GM19035 (cell line): Measurements from ENCODE around the gene CDC37L1.
"Not testable (repeated sequence)": the region's sequence is repeated elsewhere in the genome, so short reads cannot be mapped to it uniquely, and the experiment has no call there.

Source experiments
- ATAC-seq: cut with Tn5 transposase; IDR thresholded peaks from one replicate; pipeline ENCODE4 v1.9.1; 2021; ENCODE audit not compliant: unreplicated experiment

The CDC37L1 gene

DNA sequence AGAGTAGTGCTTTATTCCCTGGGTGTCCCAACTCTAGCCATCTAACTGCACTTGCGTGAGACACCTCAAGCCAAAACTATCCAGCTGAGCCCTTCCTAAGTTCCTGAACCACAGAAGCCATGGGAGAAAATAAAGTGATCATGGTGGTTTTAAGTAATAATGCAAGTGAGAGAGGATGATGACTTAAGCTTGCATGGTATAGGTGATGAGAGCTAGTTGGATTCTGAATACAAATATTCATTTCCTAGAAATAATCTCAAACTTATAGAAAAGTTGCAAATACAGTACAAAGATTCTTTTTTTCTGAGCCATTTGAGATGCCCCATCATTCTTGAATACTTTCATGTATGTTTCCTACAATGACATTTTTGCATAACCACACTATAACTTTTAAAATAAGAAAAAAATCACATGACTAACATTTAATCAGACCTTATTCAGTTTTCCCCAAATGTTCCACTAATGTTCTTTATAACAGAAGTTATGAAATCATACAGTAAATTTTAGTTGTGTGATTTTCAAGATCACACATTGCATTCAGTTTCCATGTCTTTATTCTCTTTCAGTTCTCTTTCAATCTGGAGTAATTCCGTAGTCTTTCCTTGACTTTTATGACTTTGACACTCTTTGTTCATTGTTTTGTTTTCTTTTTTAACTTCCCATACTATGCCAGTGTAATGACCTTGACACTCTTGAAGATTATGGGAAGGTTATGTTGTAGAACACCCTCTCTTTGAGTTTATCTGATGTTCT, 67.1 kb downstream of the CDC37L1 start:
- ATAC-seq, result no peak

DNA sequence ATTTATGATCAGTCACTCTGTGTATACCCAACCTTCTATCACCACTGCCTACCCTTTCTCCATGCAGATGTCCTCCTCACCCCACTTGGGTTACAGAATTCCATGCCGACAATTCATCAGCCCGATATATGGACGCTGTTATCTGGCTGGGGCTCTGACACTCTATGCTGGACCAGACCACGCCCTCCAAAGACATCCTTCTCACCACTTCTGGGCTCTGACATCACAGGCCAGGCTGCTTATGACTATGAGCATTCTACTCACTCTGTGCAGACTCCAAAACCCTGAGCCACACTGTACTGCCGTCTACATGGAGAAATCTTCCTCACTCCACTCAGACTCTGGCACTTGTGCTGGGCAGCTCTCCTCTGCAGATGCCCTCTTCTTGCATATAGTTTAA, 69.2 kb downstream of the CDC37L1 start:
- ATAC-seq, result no peak

DNA sequence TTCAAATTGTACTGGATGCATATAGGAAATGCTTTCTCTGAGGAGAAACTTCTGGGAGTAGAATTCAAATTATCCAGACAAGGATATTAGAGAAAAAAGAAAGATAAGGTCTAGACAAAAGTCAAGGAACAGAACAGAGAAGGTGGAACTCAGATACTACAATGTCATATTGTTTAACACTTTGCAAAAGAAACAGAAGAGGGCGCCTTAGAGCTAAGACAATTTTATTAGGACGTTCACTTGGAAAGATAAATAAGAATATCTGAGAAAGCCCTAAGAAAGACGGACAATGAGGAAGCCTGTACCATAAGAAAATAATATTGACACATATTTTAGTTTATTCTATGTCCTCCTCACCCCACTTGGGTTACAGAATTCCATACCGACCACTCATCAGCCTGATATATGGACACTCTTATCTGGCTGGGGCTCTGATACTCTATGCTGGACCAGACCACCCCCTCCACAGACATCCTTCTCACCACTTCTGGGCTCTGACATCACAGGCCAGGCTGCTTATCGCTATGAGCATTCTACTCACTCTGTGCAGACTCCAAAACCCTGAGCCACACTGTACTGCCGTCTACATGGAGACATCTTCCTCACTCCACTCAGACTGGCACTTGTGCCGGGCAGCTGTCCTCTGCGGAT, 70.8 kb downstream of the CDC37L1 start:
- no peak for ATAC-seq

DNA sequence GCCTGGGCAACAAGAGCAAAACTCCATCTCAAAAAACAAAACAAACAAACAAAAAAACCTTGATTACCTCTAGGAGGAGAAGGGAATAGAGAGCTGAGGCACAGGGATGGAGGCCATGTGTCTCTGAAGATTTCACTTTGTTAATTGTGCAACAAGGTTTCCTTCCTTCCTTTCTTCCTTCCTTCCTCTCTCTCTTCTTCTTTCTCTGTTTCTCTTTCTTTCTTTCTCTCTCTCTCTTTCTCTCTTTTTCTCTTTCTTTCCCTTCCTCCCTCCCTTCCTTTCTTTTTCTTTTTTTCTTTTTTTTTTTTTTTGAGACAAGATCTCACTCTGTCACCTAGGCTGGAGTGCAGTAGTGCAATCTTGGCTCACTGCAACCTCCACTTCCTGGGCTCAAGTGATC, 75.2 kb downstream of the CDC37L1 start:
- ATAC-seq, result not testable (repeated sequence)

DNA sequence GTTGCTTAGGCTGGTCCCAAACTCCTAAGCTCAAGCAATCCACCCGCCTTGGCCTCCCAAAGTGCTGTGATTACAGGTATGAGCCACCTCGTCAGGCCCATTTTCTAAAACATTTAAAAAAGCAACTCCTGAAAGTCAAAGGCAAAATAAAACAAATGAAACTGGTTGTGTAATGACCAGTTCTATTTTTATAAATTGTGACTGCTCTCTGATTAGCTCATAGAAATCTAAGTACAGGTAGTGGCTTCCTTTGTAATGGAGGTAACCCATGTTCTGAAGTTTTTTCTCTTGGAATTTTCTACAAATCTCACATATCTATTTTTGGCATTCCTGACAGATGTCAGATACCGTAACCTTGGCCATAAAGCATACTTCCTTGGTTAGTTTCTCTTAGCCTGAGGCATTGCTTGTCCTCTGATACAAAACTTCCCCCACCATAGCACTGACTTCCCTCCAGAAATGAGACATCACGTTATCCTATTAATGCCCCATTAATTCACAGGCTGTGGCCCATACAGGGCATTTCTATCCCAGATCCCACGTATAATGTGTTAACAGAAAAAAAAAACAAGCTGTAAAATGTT, 75.7 kb downstream of the CDC37L1 start:
- ATAC-seq, result no peak

DNA sequence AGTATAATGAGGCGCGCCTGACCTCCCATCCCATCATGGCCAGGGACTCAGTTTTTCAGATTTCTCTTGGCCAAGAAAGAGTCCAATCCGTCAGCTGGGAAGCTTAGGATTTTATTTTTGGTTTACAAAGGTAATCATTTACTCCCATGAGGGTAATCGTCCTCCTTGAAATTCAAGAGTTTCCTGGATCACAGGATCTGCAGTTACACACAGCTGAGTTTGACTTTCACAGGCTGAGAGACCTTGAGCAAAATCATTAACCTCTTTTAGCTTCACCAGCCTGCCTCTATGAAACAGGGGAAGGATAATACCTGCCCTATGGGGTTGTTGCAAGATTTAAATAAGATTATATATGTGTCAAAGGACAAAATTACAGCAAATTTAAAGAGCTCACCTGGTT, 77.1 kb downstream of the CDC37L1 start:
- ATAC-seq, result no peak
